Activated T-cell treated with anti-CD3 and anti-CD28 coated beads for 24 hours (primary cell): ENCODE data around the gene FAM177B.

Experiments
- DNase-seq: peaks from one replicate; pipeline ENCODE4 v3.0.0-alpha.2; 2020; ENCODE audit warnings: low read depth

The FAM177B gene

GRCh38 chr1:222786121-222786520 is 49.1 kb downstream of the FAM177B start:
- DNase-seq, result no peak

GRCh38 chr1:222787729-222788128 is 50.7 kb downstream of the FAM177B start:
- no peak for DNase-seq

GRCh38 chr1:222788402-222789156 is 51.6 kb downstream of the FAM177B start:
- DNase-seq, result no peak

GRCh38 chr1:222790115-222790514 is 53.1 kb downstream of the FAM177B start:
- DNase-seq, result no peak

GRCh38 chr1:222790520-222790919 is 53.5 kb downstream of the FAM177B start:
- DNase-seq, result no peak

- DNase-seq, result no peak
Observed at GRCh38 chr1:222791006-222791710, 54.2 kb downstream of the FAM177B start.

GRCh38 chr1:222792744-222793143 is 55.7 kb downstream of the FAM177B start:
- no peak for DNase-seq

- DNase-seq, result no peak
Observed at GRCh38 chr1:222794656-222795474, 57.9 kb downstream of the FAM177B start.

GRCh38 chr1:222798116-222798515 is 61.1 kb downstream of the FAM177B start:
- peak; percentile 8 for DNase-seq

- no peak for DNase-seq
Observed at GRCh38 chr1:222798975-222799374, 62.0 kb downstream of the FAM177B start.
